ENCODE results near the gene EYS. TPM values are rescaled to one million over a fixed set of nuclear protein-coding genes. Genes with fewer than 3 reads are reported as not detected.

The EYS gene
- total RNA-seq, 1 experiment from 2014 or later, result not detected

DNA sequence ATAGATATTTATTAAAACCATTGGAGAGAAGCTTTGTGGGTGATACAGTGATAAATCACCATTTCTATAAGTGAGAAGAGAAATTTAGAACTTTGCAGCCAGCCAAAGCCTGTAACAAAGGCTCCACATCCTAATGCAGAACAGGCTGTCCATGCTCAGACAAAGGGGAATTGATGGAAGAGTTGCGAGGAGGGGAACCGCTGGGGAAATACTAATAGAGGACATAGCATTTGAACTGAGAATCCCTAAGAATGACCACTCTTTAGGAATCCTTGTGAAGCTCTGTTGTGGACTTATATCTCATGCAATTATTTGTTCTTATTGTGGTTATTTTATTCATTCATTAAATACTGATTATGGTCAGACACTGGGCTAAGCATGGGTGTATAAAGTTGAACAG lies 1903.7 kb downstream of the EYS start:
- Histone ChIP-seq H3K27me3 (ENCODE audit: insufficient read depth, low read length) (no peaks in the 10 kb centered on the region), H2AFZ (ENCODE audit: low read depth, low read length, poor library complexity, severe bottlenecking) (no peak overlapping the region), H3K9me2 (ENCODE audit: insufficient read depth) (no peaks in the 10 kb centered on the region), H3K4me3 (replicated peaks in 1 of 2; ENCODE audit: low read depth in 1 of 2, low read length in 2 of 2) (no peak overlapping the region), H4K20me1 (ENCODE audit: insufficient read depth) (no peaks in the 10 kb centered on the region), H3K9me3 (ENCODE audit: control insufficient read depth in 1 of 2, insufficient read depth in 1 of 2, low read depth in 1 of 2, low read length in 2 of 2) (no peaks in the 10 kb centered on the region), H3K27ac (ENCODE audit: low read depth, low read length) (no peak overlapping the region), H3K79me2 (ENCODE audit: insufficient read depth, low read length) (no peaks in the 10 kb centered on the region), H3K4me1 (ENCODE audit: control insufficient read depth in 1 of 2, insufficient read depth in 2 of 2, low read length in 2 of 2) (peaks cover 0 to 27% of the 10 kb centered on the region in 2 experiments; a peak in 2 of 4 replicates), H3K4me2 (ENCODE audit: low read length) (no peak overlapping the region), H3K36me3 (ENCODE audit: control insufficient read depth in 1 of 2, insufficient read depth in 2 of 2, low read length in 2 of 2) (no peaks in the 10 kb centered on the region), H3K9ac (ENCODE audit: low read length) (no peak overlapping the region)
- DNase-seq (ENCODE audit: low read depth, low spot score) (no peak), ATAC-seq (no peak)
- RAD21 ChIA-PET (ENCODE audit: low non-redundant PET in 1 of 2, low total read pairs in 2 of 2, uncharacterized antibody in 2 of 2, unreplicated experiment in 2 of 2), result interaction anchor here in 1 of 2 experiments (1.1 kb wide), 1 partner anchor 451 kb away, joined by 3 read pairs; no protein-coding TSS in a partner anchor
- CTCF ChIA-PET, result interaction anchor here (1.7 to 5.7 kb wide), 6 partner anchors 10 to 735 kb away, joined by 3 to 138 read pairs (median 10); no protein-coding TSS in a partner anchor
- TF ChIP-seq EZH2 (IDR thresholded peaks at IDR 0.05), result no peak
- no peak for TF ChIP-seq TCF7L2 (IDR thresholded peaks at IDR 0.05; ENCODE audit: borderline replicate concordance, extremely low read depth, insufficient read depth, insufficient read length)
- no peak for TF ChIP-seq YY1 (IDR thresholded peaks at IDR 0.05; ENCODE audit: extremely low read depth, insufficient replicate concordance, low read depth, low read length)
- TF ChIP-seq, protein P1, sequence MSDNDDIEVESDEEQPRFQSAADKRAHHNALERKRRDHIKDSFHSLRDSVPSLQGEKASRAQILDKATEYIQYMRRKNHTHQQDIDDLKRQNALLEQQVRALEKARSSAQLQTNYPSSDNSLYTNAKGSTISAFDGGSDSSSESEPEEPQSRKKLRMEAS (IDR thresholded peaks at IDR 0.05), result no peak
- no peak for TF ChIP-seq FOSL1 (IDR thresholded peaks at IDR 0.05; ENCODE audit: low read depth)
- no peak for TF ChIP-seq POLR2AphosphoS5 (IDR thresholded peaks at IDR 0.05; ENCODE audit: low read depth, low read length)
- TF ChIP-seq, protein P2, sequence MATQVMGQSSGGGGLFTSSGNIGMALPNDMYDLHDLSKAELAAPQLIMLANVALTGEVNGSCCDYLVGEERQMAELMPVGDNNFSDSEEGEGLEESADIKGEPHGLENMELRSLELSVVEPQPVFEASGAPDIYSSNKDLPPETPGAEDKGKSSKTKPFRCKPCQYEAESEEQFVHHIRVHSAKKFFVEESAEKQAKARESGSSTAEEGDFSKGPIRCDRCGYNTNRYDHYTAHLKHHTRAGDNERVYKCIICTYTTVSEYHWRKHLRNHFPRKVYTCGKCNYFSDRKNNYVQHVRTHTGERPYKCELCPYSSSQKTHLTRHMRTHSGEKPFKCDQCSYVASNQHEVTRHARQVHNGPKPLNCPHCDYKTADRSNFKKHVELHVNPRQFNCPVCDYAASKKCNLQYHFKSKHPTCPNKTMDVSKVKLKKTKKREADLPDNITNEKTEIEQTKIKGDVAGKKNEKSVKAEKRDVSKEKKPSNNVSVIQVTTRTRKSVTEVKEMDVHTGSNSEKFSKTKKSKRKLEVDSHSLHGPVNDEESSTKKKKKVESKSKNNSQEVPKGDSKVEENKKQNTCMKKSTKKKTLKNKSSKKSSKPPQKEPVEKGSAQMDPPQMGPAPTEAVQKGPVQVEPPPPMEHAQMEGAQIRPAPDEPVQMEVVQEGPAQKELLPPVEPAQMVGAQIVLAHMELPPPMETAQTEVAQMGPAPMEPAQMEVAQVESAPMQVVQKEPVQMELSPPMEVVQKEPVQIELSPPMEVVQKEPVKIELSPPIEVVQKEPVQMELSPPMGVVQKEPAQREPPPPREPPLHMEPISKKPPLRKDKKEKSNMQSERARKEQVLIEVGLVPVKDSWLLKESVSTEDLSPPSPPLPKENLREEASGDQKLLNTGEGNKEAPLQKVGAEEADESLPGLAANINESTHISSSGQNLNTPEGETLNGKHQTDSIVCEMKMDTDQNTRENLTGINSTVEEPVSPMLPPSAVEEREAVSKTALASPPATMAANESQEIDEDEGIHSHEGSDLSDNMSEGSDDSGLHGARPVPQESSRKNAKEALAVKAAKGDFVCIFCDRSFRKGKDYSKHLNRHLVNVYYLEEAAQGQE (IDR thresholded peaks at IDR 0.05; ENCODE audit: low read depth), result no peak
- TF ChIP-seq JUND (IDR thresholded peaks at IDR 0.05), result no peak
- no peak for TF ChIP-seq CBX3 (IDR thresholded peaks at IDR 0.05; ENCODE audit: low read depth)
- no peak for TF ChIP-seq SRF (IDR thresholded peaks at IDR 0.05; ENCODE audit: low read depth)
- TF ChIP-seq ZNF274 (IDR thresholded peaks at IDR 0.05; ENCODE audit: low read depth, low read length), result no peak
- no peak for TF ChIP-seq POLR2A (IDR thresholded peaks at IDR 0.05; ENCODE audit: borderline replicate concordance, extremely low read depth, insufficient read depth, insufficient read length)
- no peak for TF ChIP-seq EGR1 (IDR thresholded peaks at IDR 0.05; ENCODE audit: low read depth)
- intact Hi-C loops (cut with micrococcal nuclease), result loop anchor here (2.0 to 5.0 kb wide), 2 partner anchors 206 to 497 kb away; no protein-coding TSS in a partner anchor
- POLR2A ChIA-PET, result no interaction called here
- no TSS peak for BruUV-seq (replicated peaks)
